Left forelimb (tissue), 1 donor: ENCODE data around the gene ELL3.
A peak's percentile ranks its signal among the peaks of the same experiment; 100 is the strongest.
"Not testable (repeated sequence)": the region's sequence is repeated elsewhere in the genome, so short reads cannot be mapped to it uniquely, and the experiment has no call there.

ENCODE experiments used
- DNase-seq: peaks from one replicate; pipeline ENCODE4 v3.0.0-alpha.2; 2018; ENCODE audit warnings: low spot score

Gene ELL3

DNA sequence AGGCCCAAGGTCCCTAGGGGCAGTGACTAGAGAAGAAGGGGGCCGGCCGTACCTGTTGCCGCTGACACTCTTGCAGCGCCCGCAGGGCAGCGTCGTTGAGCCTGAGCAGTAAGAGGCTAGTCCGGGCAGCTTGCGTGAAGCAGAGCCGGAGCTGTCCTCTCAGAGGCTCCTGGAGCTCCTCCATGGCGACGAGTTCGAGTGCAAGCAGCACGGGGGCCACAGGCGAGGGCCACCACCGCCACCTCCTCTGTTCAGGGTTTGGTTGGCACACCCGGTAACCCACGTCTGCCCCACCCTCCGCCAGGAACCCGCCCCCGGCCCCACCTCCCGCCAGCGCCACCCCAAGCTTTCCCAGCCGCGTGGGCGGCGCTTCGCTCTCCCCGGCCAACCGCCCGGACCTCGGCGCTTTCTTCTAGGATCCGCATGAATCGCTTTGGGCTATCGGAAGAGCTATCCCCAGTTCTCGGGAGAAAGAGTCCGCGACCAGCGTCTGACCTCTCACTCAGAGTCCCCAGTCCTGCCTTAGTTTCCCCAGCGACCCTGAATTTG lies at the start of gene ELL3:
Gene ELL3 (minus strand): TSS at position 249 of the 549 bp plus-strand sequence. CDS start 65 bp downstream, at position 184.
- DNase-seq, result peak; percentile 87

DNA sequence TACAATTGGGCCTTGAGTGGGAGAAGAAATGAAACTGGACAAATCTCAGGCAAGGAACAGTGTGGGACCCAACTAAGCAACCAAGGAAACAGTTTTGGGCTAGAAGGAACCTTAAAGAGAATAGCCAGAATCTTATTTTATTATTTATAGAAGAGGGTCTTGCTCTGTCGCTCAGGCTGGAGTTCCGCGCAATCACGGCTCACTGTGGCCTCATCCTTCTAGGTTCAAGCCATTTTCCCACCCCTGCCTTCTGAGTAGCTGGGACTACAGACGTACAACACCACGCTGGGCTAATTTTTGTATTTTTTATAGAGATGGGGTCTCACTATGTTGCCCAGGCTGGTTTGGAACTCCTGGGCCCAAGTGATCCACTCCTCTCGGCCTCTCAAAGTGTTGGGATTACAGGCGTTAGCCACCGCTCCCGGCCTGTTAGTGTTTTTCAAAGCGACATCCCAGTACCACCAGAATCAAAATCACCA lies 49.3 kb upstream of the ELL3 start:
- DNase-seq, result no peak

DNA sequence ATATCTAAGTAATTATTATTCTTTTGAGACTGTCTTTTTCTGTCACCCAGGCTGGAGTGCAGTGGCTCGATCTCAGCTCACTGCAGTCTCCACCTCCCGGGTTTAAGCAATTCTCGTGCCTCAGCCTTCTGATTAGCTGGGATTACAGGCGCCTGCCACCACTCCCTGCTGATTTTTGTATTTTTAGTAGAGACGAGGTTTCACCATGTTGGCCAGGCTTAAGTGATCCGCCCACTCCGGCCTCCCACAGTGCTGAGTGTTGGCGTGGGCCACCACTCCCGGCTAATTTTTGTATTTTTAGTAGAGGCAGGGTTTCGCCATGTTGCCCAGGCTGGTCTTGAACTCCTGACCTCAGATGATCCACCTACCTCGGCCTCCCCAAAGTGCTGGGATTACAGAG lies 48.5 kb upstream of the ELL3 start:
- not testable (repeated sequence) for DNase-seq

DNA sequence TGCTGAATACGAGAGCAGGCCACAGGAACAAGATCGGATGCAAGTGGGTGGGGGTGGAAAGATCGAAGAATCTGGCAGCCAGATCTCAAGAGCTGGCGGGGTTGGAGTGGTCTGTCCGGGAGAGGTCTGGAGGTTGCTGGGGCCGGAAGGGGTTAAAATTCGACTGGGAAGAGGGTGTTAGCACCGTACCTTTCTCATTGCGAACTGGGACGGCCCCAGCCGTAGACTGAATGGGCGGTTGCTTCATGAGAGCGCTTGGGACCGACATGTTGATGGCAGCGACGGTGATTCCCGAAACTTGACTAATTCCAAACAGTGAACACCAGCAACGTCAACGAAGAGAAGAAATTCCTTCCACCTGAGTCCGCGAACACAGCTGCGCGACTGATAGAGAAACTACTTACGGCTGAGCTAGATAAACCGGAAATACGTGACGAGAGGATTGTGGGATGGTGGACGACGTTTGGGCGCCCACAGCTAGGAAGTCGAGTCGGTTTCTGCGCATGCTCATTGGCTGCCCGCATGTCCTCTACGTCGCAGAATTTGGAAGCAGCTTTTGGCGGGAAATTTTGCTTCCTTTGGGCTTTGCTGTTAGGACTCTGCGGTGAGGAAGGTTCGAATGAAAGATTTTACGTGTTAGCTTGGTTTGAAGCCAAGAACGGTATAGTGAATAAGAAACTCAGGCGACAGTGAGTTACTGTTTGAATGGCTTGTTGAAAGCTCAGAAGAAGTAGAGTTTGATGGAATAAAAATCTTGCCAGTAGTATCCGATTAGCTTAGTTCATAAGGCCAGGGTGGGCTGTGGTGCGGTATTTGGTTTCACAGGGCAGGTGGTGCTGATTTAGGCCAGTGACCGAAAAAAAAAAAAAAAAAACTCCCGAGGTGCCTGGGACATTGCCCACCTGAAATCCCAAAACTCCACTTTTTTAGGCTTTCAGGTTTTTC lies 47.8 kb upstream of the ELL3 start, which contains the start of gene MFAP1:
Gene MFAP1 (minus strand): TSS at position 389 of the 945 bp plus-strand sequence. CDS start 121 bp downstream, at position 268.
- peak; percentile 89 for DNase-seq

DNA sequence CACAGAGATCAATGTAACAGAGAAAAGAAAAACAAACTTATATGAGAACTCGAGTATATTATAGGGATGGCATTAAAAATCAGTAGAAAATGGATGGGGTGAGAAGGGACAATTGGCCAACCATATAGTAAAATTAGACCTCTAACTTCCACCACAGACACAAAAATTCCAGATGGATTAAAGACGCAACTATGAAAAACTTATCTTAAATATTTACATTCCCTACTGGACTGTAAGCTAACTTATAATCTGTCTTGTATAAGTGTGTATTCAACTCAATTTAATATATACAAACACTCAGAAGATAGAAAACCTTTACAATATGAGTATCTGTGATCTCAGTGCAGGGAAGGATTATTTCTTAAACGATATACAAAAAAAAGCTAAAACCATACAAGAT lies 44.7 kb upstream of the ELL3 start:
- DNase-seq, result no peak

GRCh38 chr15:43815064-43815463 lies 38.3 kb upstream of the ELL3 start:
- DNase-seq, result not testable (repeated sequence)

- no peak for DNase-seq
These were observed 32.4 kb upstream of the ELL3 start for GRCh38 chr15:43808960-43809678.

- DNase-seq, result no peak
These were observed 31.7 kb upstream of the ELL3 start for GRCh38 chr15:43808435-43808950.

- not testable (repeated sequence) for DNase-seq
These were observed 25.9 kb upstream of the ELL3 start for GRCh38 chr15:43802676-43803075.

- peak; percentile 94 for DNase-seq
These were observed 23.7 kb upstream of the ELL3 start, which contains the start of gene HYPK for GRCh38 chr15:43800286-43801141. Gene HYPK, plus strand, starts transcription at chr15:43800599. Its CDS starts 24 bp downstream, at chr15:43800623.

DNA sequence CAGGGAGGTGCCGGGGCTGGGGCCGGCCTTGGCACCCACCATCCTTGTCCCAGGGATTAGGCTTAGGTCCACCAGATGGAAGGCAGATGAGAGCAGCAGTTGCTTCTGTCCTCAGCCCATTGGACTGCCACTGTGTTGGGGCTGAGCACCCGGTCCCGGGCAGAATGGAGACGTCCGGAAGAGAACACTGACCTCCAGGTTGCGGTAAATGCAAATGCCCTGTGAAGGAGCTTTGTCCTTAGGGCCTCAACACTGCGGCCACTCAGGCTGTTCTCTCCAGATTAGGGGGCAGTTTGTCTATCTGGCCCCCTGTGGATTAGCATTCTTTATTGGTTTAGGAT lies 23.1 kb upstream of the ELL3 start, which contains the start of gene SERINC4:
Gene SERINC4 (minus strand): TSS at position 276 of the 341 bp plus-strand sequence. CDS start 234 bp downstream, at position 42.
- DNase-seq, result no peak

DNA sequence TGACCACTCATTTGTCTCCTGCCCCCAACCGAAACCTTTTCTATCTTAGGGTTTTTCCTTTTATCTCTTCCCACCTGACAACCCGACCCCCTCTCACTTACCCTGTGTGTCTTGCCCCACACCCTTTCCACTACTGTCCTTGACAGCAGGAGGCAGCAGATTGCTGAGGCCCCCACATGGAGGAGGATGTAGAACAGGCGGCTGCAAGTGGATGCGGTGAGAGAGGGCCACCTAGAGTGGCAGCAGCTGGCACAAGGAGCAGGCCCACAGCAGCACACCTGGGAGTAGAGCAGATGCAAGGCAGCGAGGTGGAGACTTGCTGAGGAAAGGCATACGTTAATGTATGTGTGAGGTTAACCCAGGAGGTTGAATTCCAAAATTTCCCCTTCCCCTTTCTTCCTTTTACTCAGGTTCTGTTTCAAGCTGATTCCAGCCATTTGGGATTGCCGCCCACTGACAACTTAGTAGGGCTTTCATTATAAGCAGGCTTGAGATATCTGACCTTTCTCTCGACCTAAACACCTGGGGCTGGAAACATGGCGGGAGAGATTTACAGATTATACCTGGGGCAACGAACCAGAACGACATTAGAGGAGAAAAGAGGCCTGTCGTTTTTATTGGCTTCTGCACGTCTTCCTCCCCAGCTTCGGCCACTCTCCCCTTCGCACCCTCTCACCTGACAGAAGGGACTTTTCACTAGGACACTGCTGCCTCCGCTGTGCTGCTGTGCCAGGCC lies 22.6 kb upstream of the ELL3 start:
- DNase-seq, result no peak

DNA sequence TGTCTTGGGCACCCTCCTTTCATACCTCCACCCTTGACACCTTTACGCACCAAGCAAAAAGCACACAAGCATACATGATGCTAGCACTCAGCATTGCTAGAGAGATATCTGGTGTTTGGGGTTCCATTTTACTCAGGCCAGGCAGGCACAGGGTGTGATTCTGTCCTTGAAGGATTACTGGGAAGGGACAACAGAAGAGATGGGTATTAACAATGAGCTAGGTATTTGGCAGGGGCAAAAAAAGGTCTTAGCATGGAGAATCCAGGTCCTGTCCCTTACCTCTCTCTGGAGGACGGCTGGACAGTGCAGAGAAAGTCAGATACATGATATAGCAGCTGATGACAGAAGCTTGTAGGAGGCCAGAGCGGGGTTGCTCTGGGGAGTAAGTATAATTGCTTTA lies 19.8 kb upstream of the ELL3 start:
- no peak for DNase-seq

GRCh38 chr15:43795997-43796396 lies 19.2 kb upstream of the ELL3 start:
- no peak for DNase-seq

DNA sequence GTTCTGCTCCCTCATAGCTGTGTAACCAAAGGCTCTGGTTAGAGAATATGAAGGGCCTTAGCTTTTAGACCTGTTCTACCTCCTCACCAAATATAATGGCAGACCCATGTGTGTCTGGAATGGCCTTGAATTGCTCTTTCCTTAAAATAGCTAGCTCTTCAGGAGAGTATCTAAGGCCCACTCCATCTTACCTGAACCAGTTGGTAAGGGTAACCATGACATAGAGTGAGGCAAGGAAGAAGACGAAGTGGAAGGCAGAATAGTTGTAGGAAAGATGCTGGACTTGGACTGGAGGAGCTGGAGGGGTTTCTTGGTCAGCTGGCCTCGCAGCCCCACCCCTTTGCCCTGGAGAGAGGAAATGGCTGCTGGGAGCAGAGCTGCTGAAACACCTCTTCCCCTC lies 18.4 kb upstream of the ELL3 start:
- no peak for DNase-seq

- DNase-seq, result no peak
These were observed 17.7 kb upstream of the ELL3 start for GRCh38 chr15:43794269-43795037.

DNA sequence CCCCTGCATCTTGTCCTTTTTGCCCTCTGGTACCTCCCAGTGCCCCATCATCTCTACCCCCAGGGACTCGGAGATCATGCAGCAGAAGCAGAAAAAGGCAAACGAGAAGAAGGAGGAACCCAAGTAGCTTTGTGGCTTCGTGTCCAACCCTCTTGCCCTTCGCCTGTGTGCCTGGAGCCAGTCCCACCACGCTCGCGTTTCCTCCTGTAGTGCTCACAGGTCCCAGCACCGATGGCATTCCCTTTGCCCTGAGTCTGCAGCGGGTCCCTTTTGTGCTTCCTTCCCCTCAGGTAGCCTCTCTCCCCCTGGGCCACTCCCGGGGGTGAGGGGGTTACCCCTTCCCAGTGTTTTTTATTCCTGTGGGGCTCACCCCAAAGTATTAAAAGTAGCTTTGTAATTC lies 16.9 kb upstream of the ELL3 start:
- no peak for DNase-seq

DNA sequence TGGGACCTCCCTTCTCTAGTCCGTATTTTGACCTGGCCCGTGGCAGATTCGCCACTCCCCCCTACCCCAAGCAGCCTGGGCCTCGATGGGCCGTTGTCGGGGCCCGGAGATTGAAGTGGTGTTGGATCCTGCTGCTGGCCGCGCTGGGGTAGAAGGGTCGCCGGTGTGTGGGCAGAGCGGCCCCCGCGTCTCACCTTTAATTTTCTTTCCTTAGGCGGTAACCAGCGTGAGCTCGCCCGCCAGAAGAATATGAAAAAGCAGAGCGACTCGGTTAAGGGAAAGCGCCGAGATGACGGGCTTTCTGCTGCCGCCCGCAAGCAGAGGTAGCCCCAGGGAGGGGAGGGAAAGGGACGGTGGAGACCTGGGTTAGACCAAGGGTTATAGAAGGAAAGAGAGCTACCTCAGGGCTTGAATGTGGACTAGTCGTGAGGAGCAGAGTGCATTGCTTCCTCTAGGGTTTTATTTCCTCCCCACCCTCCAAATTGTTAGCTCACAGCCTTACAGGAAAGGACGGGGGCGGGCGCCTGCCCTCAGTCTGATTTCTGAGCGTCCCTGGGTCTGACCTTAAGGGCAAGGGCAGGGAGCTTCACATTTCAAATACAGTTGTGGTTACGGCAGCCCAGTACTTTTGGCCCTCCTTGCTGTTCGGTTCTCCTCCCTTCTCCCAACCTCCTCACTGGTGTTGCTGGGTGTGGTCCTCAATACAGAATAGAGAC lies 16.2 kb upstream of the ELL3 start:
- no peak for DNase-seq
